Neural cell (in vitro differentiated cells): Measurements from ENCODE around the gene GTF2E1. TPM values are rescaled to one million over a fixed set of nuclear protein-coding genes. Genes with fewer than 3 reads are reported as not detected.

ENCODE experiments used
- H2AFZ ChIP-seq: fragments of 200-600, 300-800 bp; sonication (generic), shearing (Covaris generic); 2 replicates; pipeline ENCODE4 v1.6.0; 2014; ENCODE audit warnings: low read depth, mild to moderate bottlenecking, antibody characterized with exemption, low read length, moderate library complexity
- H3F3A ChIP-seq: fragments of 200-600 bp; shearing (Covaris generic); 2 replicates; pipeline ENCODE4 v1.6.1; 2016; ENCODE audit warnings: mild to moderate bottlenecking, moderate library complexity, mixed read lengths, antibody characterized with exemption, low read length; ENCODE audit not compliant: insufficient read depth, poor library complexity, severe bottlenecking
- H3K27ac ChIP-seq: fragments of 200-600, 300-800 bp; sonication (generic), shearing (Covaris generic); 2 replicates; pipeline ENCODE4 v1.5.1; 2014; ENCODE audit warnings: mild to moderate bottlenecking, low read length, moderate library complexity
- H3K27me3 ChIP-seq: fragments of 300-800, 200-600 bp; sonication (generic), shearing (Covaris generic); 2 replicates; pipeline ENCODE4 v1.6.0; 2014; ENCODE audit warnings: mild to moderate bottlenecking, low read depth, low read length, moderate library complexity; ENCODE audit not compliant: insufficient read depth
- H3K36me3 ChIP-seq: fragments of 300-800, 200-600 bp; sonication (generic), shearing (Covaris generic); 2 replicates; pipeline ENCODE4 v1.5.1; 2014; ENCODE audit warnings: mild to moderate bottlenecking, antibody characterized with exemption, low read length, moderate library complexity; ENCODE audit not compliant: insufficient read depth
- H3K4me2 ChIP-seq: fragments of 300-800, 200-600 bp; sonication (generic), shearing (Covaris generic); 2 replicates; pipeline ENCODE4 v1.6.0; 2014; ENCODE audit warnings: mild to moderate bottlenecking, low read length
- H3K4me3 ChIP-seq: fragments of 300-800, 200-600 bp; sonication (generic), shearing (Covaris generic); 2 replicates; pipeline ENCODE4 v1.5.1; 2014; ENCODE audit warnings: mild to moderate bottlenecking, low read length, moderate library complexity
- H3K79me2 ChIP-seq: fragments of 200-600 bp; shearing (Covaris generic); replicated peaks from 2 replicates; pipeline ENCODE4 v1.6.0; 2014; ENCODE audit warnings: mild to moderate bottlenecking, low read length, moderate library complexity; ENCODE audit not compliant: insufficient read depth
- H3K9ac ChIP-seq: fragments of 300-800, 200-600 bp; sonication (generic), shearing (Covaris generic); 2 replicates; pipeline ENCODE4 v1.6.1; 2016; ENCODE audit warnings: mild to moderate bottlenecking, low read length, mixed read lengths
- H3K9me2 ChIP-seq: fragments of 200-600 bp; shearing (Covaris generic); 2 replicates; pipeline ENCODE4 v1.6.1; 2016; ENCODE audit warnings: mild to moderate bottlenecking, low read length, mixed read lengths; ENCODE audit not compliant: insufficient read depth
- H3K9me3 ChIP-seq: fragments of 200-600, 300-800 bp; sonication (generic), shearing (Covaris generic); 2 replicates; pipeline ENCODE4 v1.6.1; 2016; ENCODE audit warnings: mild to moderate bottlenecking, mixed run types, low read length, moderate library complexity, mixed read lengths
- H4K20me1 ChIP-seq: fragments of 200-600 bp; shearing (Covaris generic); 2 replicates; pipeline ENCODE4 v1.6.1; 2016; ENCODE audit warnings: mild to moderate bottlenecking, mixed run types; ENCODE audit not compliant: insufficient read depth
- CTCF ChIP-seq: fragments of 450-650 bp; IDR thresholded peaks from 2 replicates; pipeline ENCODE4 v1.5.1; 2014; ENCODE audit warnings: antibody characterized with exemption, mild to moderate bottlenecking, moderate library complexity; ENCODE audit not compliant: poor library complexity, severe bottlenecking
- EP300 ChIP-seq: fragments of 450-650 bp; conservative IDR thresholded peaks from 2 replicates; pipeline ENCODE4 v1.6.1; 2014; ENCODE audit warnings: antibody characterized with exemption, mild to moderate bottlenecking, moderate library complexity; ENCODE audit not compliant: poor library complexity, severe bottlenecking
- EZH2 ChIP-seq: fragments of 200-600, 300-800 bp; shearing (Covaris generic), sonication (generic); IDR thresholded peaks from 2 replicates; pipeline ENCODE4 v1.6.1; 2014; ENCODE audit warnings: antibody characterized with exemption, low read length, borderline replicate concordance, mild to moderate bottlenecking; ENCODE audit not compliant: insufficient read depth, poor library complexity, severe bottlenecking
- MXI1 ChIP-seq: fragments of 450-650 bp; conservative IDR thresholded peaks from 2 replicates; pipeline ENCODE4 v1.6.1; 2014; ENCODE audit warnings: antibody characterized with exemption, mild to moderate bottlenecking; ENCODE audit not compliant: poor library complexity, severe bottlenecking
- POLR2AphosphoS5 ChIP-seq: IDR thresholded peaks from 2 replicates; pipeline ENCODE4 v1.6.1; 2012
- RAD21 ChIP-seq: fragments of 450-650 bp; conservative IDR thresholded peaks from 2 replicates; pipeline ENCODE4 v1.6.1; 2014; ENCODE audit warnings: antibody characterized with exemption, mild to moderate bottlenecking, moderate library complexity
- SMC3 ChIP-seq: fragments of 450-650 bp; conservative IDR thresholded peaks from 2 replicates; pipeline ENCODE4 v1.6.1; 2014; ENCODE audit warnings: antibody characterized with exemption, mild to moderate bottlenecking, moderate library complexity; ENCODE audit not compliant: poor library complexity
- TAF1 ChIP-seq: IDR thresholded peaks from 2 replicates; pipeline ENCODE4 v1.6.1; 2012; ENCODE audit warnings: low read depth
- polyA minus RNA-seq: library from RNA; depleted of rRNA, polyadenylated mRNA; stranded (reverse); fragments of >200 nt; gene quantifications from 2 replicates; pipeline ENCODE4 v1.2.3, GENCODE V29; 2014
- polyA plus RNA-seq: library from polyadenylated mRNA; depleted of rRNA; stranded (reverse); fragments of >200 nt; gene quantifications from 2 replicates; pipeline ENCODE4 v1.2.3, GENCODE V29; 2014
- TF ChIP-seq, protein P1 (sequence below): IDR thresholded peaks from 2 replicates; pipeline ENCODE4 v1.6.1; 2012; ENCODE audit warnings: borderline replicate concordance

Gene GTF2E1
- polyA plus RNA-seq (25.1 and 25.4 TPM in 2 replicates), polyA minus RNA-seq (31.4 and 36.8 TPM in 2 replicates)

DNA sequence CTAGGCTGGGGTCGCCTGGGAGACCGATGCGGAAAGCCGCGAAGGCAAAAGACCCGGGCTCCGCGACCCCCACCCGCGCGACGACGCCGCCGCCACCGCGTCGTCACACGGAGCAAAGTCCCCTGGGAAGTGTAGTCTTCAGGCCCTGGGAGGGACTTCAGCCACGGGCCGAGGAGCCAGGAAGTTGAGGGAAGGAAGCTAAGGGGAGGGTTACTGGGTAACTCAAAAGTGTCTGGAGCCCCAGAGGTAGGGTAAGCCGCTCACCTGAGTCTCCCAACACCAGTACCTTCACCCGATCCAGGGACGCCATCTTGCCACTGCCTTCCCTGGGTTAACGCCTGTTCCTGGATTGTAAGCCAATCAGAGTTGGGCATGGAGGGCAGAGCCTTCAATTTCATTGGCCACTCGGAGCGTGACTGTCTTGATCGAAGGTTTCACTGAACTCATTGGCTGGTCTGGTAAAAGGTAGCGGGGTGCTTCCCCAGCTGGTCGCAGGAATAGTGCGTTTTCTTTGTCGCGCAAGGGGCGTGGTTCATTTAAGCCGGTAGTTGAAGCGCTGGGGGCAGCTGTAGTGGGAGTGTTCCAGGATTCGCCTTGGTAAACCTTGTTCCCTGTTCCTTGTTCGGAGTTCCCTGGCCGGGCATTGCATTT lies at the start of gene GTF2E1, which contains the start of gene RABL3:
Gene GTF2E1, plus strand, starts transcription at position 547 of the 651 bp plus-strand sequence. CDS start 7,809 bp downstream, outside the sequence.
Gene RABL3, minus strand, starts transcription at position 319 of the 651 bp plus-strand sequence. Its CDS starts 9 bp downstream, at position 310.
- peaks cover 6% of the 10 kb centered on the region for H3K9me3 ChIP-seq
- H3K36me3 ChIP-seq, result no peaks in the 10 kb centered on the region
- peak within 1 kb of the TSS; percentile 91 for H3K27ac ChIP-seq
- peak within 1 kb of the TSS; percentile 81 for H3K9ac ChIP-seq
- no peaks in the 10 kb centered on the region for H3F3A ChIP-seq
- H3K27me3 ChIP-seq, result no peaks in the 10 kb centered on the region
- H3K9me2 ChIP-seq, result no peaks in the 10 kb centered on the region
- no peaks in the 10 kb centered on the region for H4K20me1 ChIP-seq
- peak within 1 kb of the TSS; percentile 90 for H3K4me3 ChIP-seq
- peak within 1 kb of the TSS; percentile 100 for H3K4me2 ChIP-seq
- H3K79me2 ChIP-seq, result peaks cover 24% of the 10 kb centered on the region
- H2AFZ ChIP-seq, result peak within 1 kb of the TSS; percentile 98
- TF ChIP-seq TAF1 (peak; percentile 58), CTCF (no peak), SMC3 (no peak), EP300 (peak; percentile 47), EZH2 (no peak), RAD21 (no peak), POLR2AphosphoS5 (peak; percentile 91), MXI1 (peak; percentile 62)
- TF ChIP-seq, protein P1, sequence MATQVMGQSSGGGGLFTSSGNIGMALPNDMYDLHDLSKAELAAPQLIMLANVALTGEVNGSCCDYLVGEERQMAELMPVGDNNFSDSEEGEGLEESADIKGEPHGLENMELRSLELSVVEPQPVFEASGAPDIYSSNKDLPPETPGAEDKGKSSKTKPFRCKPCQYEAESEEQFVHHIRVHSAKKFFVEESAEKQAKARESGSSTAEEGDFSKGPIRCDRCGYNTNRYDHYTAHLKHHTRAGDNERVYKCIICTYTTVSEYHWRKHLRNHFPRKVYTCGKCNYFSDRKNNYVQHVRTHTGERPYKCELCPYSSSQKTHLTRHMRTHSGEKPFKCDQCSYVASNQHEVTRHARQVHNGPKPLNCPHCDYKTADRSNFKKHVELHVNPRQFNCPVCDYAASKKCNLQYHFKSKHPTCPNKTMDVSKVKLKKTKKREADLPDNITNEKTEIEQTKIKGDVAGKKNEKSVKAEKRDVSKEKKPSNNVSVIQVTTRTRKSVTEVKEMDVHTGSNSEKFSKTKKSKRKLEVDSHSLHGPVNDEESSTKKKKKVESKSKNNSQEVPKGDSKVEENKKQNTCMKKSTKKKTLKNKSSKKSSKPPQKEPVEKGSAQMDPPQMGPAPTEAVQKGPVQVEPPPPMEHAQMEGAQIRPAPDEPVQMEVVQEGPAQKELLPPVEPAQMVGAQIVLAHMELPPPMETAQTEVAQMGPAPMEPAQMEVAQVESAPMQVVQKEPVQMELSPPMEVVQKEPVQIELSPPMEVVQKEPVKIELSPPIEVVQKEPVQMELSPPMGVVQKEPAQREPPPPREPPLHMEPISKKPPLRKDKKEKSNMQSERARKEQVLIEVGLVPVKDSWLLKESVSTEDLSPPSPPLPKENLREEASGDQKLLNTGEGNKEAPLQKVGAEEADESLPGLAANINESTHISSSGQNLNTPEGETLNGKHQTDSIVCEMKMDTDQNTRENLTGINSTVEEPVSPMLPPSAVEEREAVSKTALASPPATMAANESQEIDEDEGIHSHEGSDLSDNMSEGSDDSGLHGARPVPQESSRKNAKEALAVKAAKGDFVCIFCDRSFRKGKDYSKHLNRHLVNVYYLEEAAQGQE, result peak; percentile 74

DNA sequence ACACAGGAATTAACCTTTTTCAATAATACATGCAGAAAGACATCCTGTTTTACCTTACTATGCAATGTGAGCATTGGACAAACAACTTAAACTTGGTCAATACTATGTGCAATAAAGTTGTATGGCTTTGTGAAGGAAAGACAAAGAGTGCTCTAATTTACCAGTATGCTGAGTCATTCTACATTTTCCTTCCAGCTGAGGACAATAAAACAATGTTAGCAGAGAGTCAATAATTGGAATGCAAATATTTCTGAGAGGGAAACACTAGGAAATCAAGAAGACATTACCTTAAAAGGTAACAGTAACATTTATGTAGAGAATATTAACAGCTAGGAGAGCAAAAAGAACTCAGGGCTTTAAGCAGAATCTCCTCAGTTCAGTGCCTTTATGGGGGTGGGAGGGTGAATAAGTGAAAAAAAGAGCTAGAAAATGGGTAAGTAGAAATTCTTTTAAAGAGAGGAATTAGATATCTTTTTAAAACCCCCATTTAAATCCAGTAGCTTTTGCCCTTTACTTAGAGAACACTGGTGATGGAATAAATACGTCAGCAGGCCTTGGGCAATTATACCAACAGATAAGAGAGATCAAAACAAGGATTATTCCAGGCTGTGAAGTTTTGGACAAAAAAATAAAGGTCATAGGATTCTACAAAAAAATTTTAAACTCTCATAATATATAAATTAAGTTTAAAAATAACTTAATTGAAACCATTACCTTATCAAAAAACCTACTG lies 48.9 kb upstream of the GTF2E1 start:
- Histone ChIP-seq H3K9ac (no peak overlapping the region), H3K9me3 (no peaks in the 10 kb centered on the region), H2AFZ (no peak overlapping the region), H3K79me2 (no peaks in the 10 kb centered on the region), H3K4me2 (no peak overlapping the region), H3F3A (no peaks in the 10 kb centered on the region), H4K20me1 (no peaks in the 10 kb centered on the region), H3K36me3 (no peaks in the 10 kb centered on the region), H3K27ac (no peak overlapping the region), H3K4me3 (no peak overlapping the region), H3K27me3 (no peaks in the 10 kb centered on the region), H3K9me2 (no peaks in the 10 kb centered on the region)
- TF ChIP-seq SMC3 (no peak), EZH2 (no peak), MXI1 (no peak), RAD21 (no peak), POLR2AphosphoS5 (no peak)
